Activated T-cell treated with anti-CD3 and anti-CD28 coated beads, Interleukin-2, amount 50 U/mL, for 48 hours (primary cell): ENCODE data around the gene RAD18.

Source experiments
- DNase-seq, 2 experiments: peaks; one replicate each; pipeline ENCODE4 v3.0.0-alpha.2; 2020

Gene RAD18

GRCh38 chr3:8963137-8963853 lies at the start of gene RAD18:
RAD18 (minus strand) TSS chr3:8963472; CDS start chr3:8963385, 87 bp downstream.
- peak; percentile 95 to 96 for DNase-seq

- DNase-seq = no peak
Measured at GRCh38 chr3:9012521-9012920, 49.2 kb upstream of the RAD18 start.

GRCh38 chr3:9009976-9010545 lies 46.8 kb upstream of the RAD18 start:
- no peak for DNase-seq

GRCh38 chr3:9008550-9009255 lies 45.4 kb upstream of the RAD18 start:
- DNase-seq = no peak

- no peak for DNase-seq
Measured at GRCh38 chr3:9007928-9008327, 44.7 kb upstream of the RAD18 start.

GRCh38 chr3:9007213-9007612 lies 43.9 kb upstream of the RAD18 start:
- DNase-seq = no peak

GRCh38 chr3:9000041-9000440 lies 36.8 kb upstream of the RAD18 start:
- no peak for DNase-seq

- no peak for DNase-seq
Measured at GRCh38 chr3:8997151-8997550, 33.9 kb upstream of the RAD18 start.

GRCh38 chr3:8996681-8997121 lies 33.4 kb upstream of the RAD18 start:
- DNase-seq = no peak

GRCh38 chr3:8996216-8996615 lies 32.9 kb upstream of the RAD18 start:
- DNase-seq = no peak

- DNase-seq = no peak
Measured at GRCh38 chr3:8994226-8994625, 31.0 kb upstream of the RAD18 start.

GRCh38 chr3:8993331-8993730 lies 30.1 kb upstream of the RAD18 start:
- DNase-seq = no peak

- DNase-seq = no peak
Measured at GRCh38 chr3:8992854-8993253, 29.6 kb upstream of the RAD18 start.

GRCh38 chr3:8992199-8992598 lies 28.9 kb upstream of the RAD18 start:
- no peak for DNase-seq

GRCh38 chr3:8990266-8991215 lies 27.3 kb upstream of the RAD18 start:
- no peak for DNase-seq

GRCh38 chr3:8988791-8989558 lies 25.7 kb upstream of the RAD18 start:
- no peak for DNase-seq

GRCh38 chr3:8988384-8988655 lies 25.0 kb upstream of the RAD18 start:
- no peak for DNase-seq

GRCh38 chr3:8987645-8988383 lies 24.5 kb upstream of the RAD18 start:
- peak; percentile 74 to 75 for DNase-seq

- no peak for DNase-seq
Measured at GRCh38 chr3:8987226-8987625, 24.0 kb upstream of the RAD18 start.

GRCh38 chr3:8986741-8987140 lies 23.5 kb upstream of the RAD18 start:
- no peak for DNase-seq

GRCh38 chr3:8985876-8986275 lies 22.6 kb upstream of the RAD18 start:
- no peak for DNase-seq

GRCh38 chr3:8985411-8985831 lies 22.1 kb upstream of the RAD18 start:
- DNase-seq = no peak
